ENCODE results near the gene PRDM12.
A peak's percentile ranks its signal among the peaks of the same experiment; 100 is the strongest.

The PRDM12 gene

GRCh38 chr9:130696139-130696650 is 31.8 kb downstream of the PRDM12 start:
- H3K27ac ChIP-seq, result no peak overlapping the region
- TF ChIP-seq CTCF (conservative IDR thresholded peaks at IDR 0.05) (no peak), ZFX (IDR thresholded peaks at IDR 0.05) (no peak)

GRCh38 chr9:130696996-130697395 is 32.6 kb downstream of the PRDM12 start:
- TF ChIP-seq ZFX (IDR thresholded peaks at IDR 0.05), result no peak
- TF ChIP-seq CTCF (conservative IDR thresholded peaks at IDR 0.05), result no peak
- no peak overlapping the region for H3K27ac ChIP-seq

GRCh38 chr9:130698514-130698913 is 34.1 kb downstream of the PRDM12 start:
- peak overlapping the region; percentile 20; the same call in 1 of the 2 replicates for H3K27ac ChIP-seq
- TF ChIP-seq CTCF (conservative IDR thresholded peaks at IDR 0.05), result no peak
- no peak for TF ChIP-seq ZFX (IDR thresholded peaks at IDR 0.05)

- H3K27ac ChIP-seq, result no peak overlapping the region; the same call in 1 of the 2 replicates
- no peak for TF ChIP-seq ZFX (IDR thresholded peaks at IDR 0.05)
- no peak for TF ChIP-seq CTCF (conservative IDR thresholded peaks at IDR 0.05)
Measured at GRCh38 chr9:130699047-130699446, 34.7 kb downstream of the PRDM12 start.

GRCh38 chr9:130701059-130702022 is 36.9 kb downstream of the PRDM12 start:
- no peak overlapping the region for H3K27ac ChIP-seq
- TF ChIP-seq ZFX (IDR thresholded peaks at IDR 0.05) (no peak), CTCF (conservative IDR thresholded peaks at IDR 0.05) (peak; percentile 98)

- no peak overlapping the region for H3K27ac ChIP-seq
- TF ChIP-seq CTCF (conservative IDR thresholded peaks at IDR 0.05) (no peak), ZFX (IDR thresholded peaks at IDR 0.05) (no peak)
Measured at GRCh38 chr9:130703501-130703900, 39.1 kb downstream of the PRDM12 start.
